Esophagus squamous epithelium (tissue), 4 donors: ENCODE measurements around the gene GABBR2.

ENCODE experiments used
- CTCF ChIP-seq, 6 experiments: fragments of 450-650 bp in 4 of 6; fragments of 200-600 bp in 2 of 6; sonication (generic) in 2 of 6; IDR thresholded peaks; one replicate each; pipeline ENCODE4 v1.5.1; 2016 to 2019; ENCODE audit warnings: antibody characterized with exemption in 6 of 6, mild to moderate bottlenecking in 4 of 6, moderate library complexity in 4 of 6
- POLR2A ChIP-seq, 4 donors: fragments of 450-650 bp; IDR thresholded peaks; one replicate each; pipeline ENCODE4 v1.6.1; 2017; ENCODE audit warnings: antibody characterized with exemption in 4 of 4, mild to moderate bottlenecking in 4 of 4, moderate library complexity in 3 of 4

GRCh38 chr9:98591696-98592095, 117.0 kb downstream of the GABBR2 start:
- TF ChIP-seq POLR2A (IDR thresholded peaks at IDR 0.05) (no peak), CTCF (IDR thresholded peaks at IDR 0.05) (no peak)
